Right renal pelvis (tissue), 4 donors: ENCODE results near the gene INPP4A. TPM values are rescaled to one million over a fixed set of nuclear protein-coding genes. Genes with fewer than 3 reads are reported as not detected.
A peak's percentile ranks its signal among the peaks of the same experiment; 100 is the strongest.

Experiments used
- DNase-seq, 4 donors: peaks; one replicate each; pipeline ENCODE4 v3.0.0-alpha.2; 2013; ENCODE audit warnings: low read depth in 4 of 4, low spot score in 3 of 4, missing footprints in 1 of 4
- polyA plus RNA-seq, 4 donors: library from polyadenylated mRNA; unstranded; fragments of 120-200 nt; gene quantifications; one replicate each; pipeline ENCODE4 v1.2.1, GENCODE V29; 2013; ENCODE audit not compliant: insufficient read length in 4 of 4

INPP4A gene
- polyA plus RNA-seq, 4 donors: 19.4 to 22.4 (median 20.2) TPM

- no peak for DNase-seq
These were observed 14.2 kb downstream of the INPP4A start for GRCh38 chr2:98458667-98459380.

- DNase-seq: no peak
These were observed 15.0 kb downstream of the INPP4A start for GRCh38 chr2:98459496-98460175.

GRCh38 chr2:98460573-98461497, 16.2 kb downstream of the INPP4A start:
- no peak for DNase-seq

- DNase-seq: no peak
These were observed 16.9 kb downstream of the INPP4A start for GRCh38 chr2:98461498-98462049.

- DNase-seq: no peak
These were observed 18.4 kb downstream of the INPP4A start for GRCh38 chr2:98463081-98463481.

- no peak for DNase-seq
These were observed 18.9 kb downstream of the INPP4A start for GRCh38 chr2:98463551-98463971.

GRCh38 chr2:98463988-98464771, 19.5 kb downstream of the INPP4A start:
- DNase-seq: no peak

GRCh38 chr2:98464772-98465310, 20.2 kb downstream of the INPP4A start:
- no peak for DNase-seq

- DNase-seq: peak in 2 of 4 donors; percentile 21 to 47
These were observed 21.0 kb downstream of the INPP4A start for GRCh38 chr2:98465456-98466226.

- no peak for DNase-seq
These were observed 22.5 kb downstream of the INPP4A start for GRCh38 chr2:98467082-98467536.

- DNase-seq: no peak
These were observed 23.0 kb downstream of the INPP4A start for GRCh38 chr2:98467652-98468051.

- no peak for DNase-seq
These were observed 24.1 kb downstream of the INPP4A start for GRCh38 chr2:98468621-98469236.

- DNase-seq: no peak
These were observed 25.3 kb downstream of the INPP4A start for GRCh38 chr2:98469862-98470544.

GRCh38 chr2:98470851-98471255, 26.2 kb downstream of the INPP4A start:
- no peak for DNase-seq

GRCh38 chr2:98471402-98472131, 26.9 kb downstream of the INPP4A start:
- no peak for DNase-seq

GRCh38 chr2:98472132-98472650, 27.5 kb downstream of the INPP4A start:
- no peak for DNase-seq
